ENCODE measurements around the gene ASAP2. TPM values are rescaled to one million over a fixed set of nuclear protein-coding genes. Genes with fewer than 3 reads are reported as not detected.

ASAP2 gene
- total RNA-seq, 2 donors from 2014 or later, result 58.1 to 61.7 TPM

DNA sequence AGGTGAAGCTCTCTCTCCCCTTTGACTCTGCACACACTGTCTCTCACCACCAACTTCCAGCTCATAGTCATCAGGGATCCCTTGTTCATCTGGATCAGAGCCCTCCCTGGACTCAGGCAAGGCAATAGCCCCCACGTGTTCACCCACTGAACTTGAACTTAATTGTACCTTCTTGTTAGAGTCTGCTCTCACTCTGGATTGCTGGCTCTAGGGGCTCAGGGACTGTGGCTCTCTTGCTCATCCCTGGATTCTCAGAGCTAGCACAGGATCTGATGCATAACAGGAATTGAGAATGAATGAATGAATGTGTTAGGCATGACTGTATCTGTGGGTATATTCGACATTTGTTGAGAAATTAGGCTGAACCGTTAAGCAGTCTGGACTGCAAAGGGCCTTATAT is 16.7 kb upstream of the ASAP2 start:
- Histone ChIP-seq H3K27me3 (no peaks in the 10 kb centered on the region), H3K4me1 (no peaks in the 10 kb centered on the region), H3K9me3 (no peaks in the 10 kb centered on the region), H3K27ac (no peak overlapping the region), H3K4me3 (no peak overlapping the region), H3K36me3 (no peaks in the 10 kb centered on the region), H3K9ac (ENCODE audit: low read depth in 2 of 2, low read length in 2 of 2) (no peak overlapping the region)
- DNase-seq, result no peak
- intact Hi-C loops (cut with DNase I), result no loop called here
- TF ChIP-seq, protein P1, sequence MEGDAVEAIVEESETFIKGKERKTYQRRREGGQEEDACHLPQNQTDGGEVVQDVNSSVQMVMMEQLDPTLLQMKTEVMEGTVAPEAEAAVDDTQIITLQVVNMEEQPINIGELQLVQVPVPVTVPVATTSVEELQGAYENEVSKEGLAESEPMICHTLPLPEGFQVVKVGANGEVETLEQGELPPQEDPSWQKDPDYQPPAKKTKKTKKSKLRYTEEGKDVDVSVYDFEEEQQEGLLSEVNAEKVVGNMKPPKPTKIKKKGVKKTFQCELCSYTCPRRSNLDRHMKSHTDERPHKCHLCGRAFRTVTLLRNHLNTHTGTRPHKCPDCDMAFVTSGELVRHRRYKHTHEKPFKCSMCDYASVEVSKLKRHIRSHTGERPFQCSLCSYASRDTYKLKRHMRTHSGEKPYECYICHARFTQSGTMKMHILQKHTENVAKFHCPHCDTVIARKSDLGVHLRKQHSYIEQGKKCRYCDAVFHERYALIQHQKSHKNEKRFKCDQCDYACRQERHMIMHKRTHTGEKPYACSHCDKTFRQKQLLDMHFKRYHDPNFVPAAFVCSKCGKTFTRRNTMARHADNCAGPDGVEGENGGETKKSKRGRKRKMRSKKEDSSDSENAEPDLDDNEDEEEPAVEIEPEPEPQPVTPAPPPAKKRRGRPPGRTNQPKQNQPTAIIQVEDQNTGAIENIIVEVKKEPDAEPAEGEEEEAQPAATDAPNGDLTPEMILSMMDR (IDR thresholded peaks at IDR 0.05), result no peak

DNA sequence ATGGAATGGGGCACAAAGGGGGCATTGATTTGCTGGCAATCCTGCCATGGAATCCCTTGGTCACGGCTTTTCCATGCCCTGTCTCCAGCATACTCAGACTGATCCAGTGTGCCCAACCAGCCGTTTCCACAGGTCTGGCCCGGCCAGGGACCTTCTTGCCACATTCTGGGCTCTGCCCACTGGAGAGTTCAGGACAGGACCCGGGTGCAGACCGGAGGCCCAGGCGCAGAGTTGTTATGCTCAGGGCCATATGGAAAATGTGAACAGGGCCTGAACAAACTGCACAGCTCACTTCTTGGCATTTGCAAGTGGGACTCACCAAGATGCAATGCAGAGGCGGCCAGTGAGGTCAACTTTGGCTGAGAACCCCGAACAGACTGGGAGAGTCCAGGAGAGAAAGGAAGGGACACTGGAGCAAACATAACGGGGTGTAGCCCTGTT is 15.6 kb upstream of the ASAP2 start:
- no peak for DNase-seq
- H3K9ac ChIP-seq (ENCODE audit: low read depth in 2 of 2, low read length in 2 of 2), result no peak overlapping the region
- H3K36me3 ChIP-seq, result no peaks in the 10 kb centered on the region
- intact Hi-C loops (cut with DNase I), result no loop called here
- no peaks in the 10 kb centered on the region for H3K9me3 ChIP-seq
- H3K27me3 ChIP-seq, result no peaks in the 10 kb centered on the region
- no peak overlapping the region for H3K27ac ChIP-seq
- H3K4me1 ChIP-seq, result no peaks in the 10 kb centered on the region
- TF ChIP-seq, protein P1 (IDR thresholded peaks at IDR 0.05), result no peak
- H3K4me3 ChIP-seq, result no peak overlapping the region

DNA sequence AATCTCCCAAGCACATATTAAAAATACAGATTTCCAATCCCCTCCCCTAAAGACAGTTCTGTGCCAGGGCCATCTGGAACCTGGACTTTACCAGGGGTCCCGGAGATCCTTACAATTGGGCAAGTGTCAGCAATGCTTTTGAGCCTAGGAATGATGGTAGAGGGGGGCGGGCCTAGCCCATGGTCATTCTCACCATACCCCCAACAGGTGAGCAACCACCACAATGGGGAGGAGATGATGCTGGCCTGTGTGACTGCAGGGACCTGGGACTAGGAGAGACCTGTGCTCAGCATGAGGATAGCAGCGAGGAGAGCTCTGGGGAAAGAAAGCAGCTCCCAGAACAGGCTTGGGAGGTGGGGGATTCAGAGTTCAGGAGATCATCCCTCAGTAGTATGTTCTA is 13.9 kb upstream of the ASAP2 start:
- no peaks in the 10 kb centered on the region for H3K4me1 ChIP-seq
- no peaks in the 10 kb centered on the region for H3K36me3 ChIP-seq
- no peaks in the 10 kb centered on the region for H3K9me3 ChIP-seq
- H3K4me3 ChIP-seq, result no peak overlapping the region
- no peak for DNase-seq
- H3K9ac ChIP-seq (ENCODE audit: low read depth in 2 of 2, low read length in 2 of 2), result no peak overlapping the region
- TF ChIP-seq, protein P1 (IDR thresholded peaks at IDR 0.05), result no peak
- no peak overlapping the region for H3K27ac ChIP-seq
- H3K27me3 ChIP-seq, result no peaks in the 10 kb centered on the region
- intact Hi-C loops (cut with DNase I), result no loop called here

DNA sequence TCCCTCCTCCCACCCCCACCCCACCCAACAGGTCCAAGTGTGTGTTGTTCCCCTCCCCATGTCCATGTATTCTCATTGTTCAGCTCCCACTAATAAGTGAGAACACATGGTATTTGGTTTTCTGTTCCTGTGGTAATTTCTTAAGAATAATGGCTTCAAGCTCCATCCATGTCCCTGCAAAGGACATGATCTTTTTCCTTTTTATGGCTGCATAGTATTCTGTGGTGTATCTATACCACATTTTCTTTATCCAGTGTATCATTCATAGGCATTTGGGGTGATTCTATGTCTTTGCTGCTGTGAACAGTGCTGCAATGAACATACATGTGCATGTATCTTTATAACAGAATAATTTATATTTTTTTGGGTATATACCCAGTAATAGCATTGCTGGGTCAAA is 12.3 kb upstream of the ASAP2 start:
- no peaks in the 10 kb centered on the region for H3K9me3 ChIP-seq
- TF ChIP-seq, protein P1 (IDR thresholded peaks at IDR 0.05), result no peak
- intact Hi-C loops (cut with DNase I), result no loop called here
- no peak overlapping the region for H3K9ac ChIP-seq (ENCODE audit: low read depth in 2 of 2, low read length in 2 of 2)
- no peaks in the 10 kb centered on the region for H3K36me3 ChIP-seq
- H3K27ac ChIP-seq, result no peak overlapping the region
- no peak for DNase-seq
- H3K27me3 ChIP-seq, result no peaks in the 10 kb centered on the region
- no peak overlapping the region for H3K4me3 ChIP-seq
- no peaks in the 10 kb centered on the region for H3K4me1 ChIP-seq

DNA sequence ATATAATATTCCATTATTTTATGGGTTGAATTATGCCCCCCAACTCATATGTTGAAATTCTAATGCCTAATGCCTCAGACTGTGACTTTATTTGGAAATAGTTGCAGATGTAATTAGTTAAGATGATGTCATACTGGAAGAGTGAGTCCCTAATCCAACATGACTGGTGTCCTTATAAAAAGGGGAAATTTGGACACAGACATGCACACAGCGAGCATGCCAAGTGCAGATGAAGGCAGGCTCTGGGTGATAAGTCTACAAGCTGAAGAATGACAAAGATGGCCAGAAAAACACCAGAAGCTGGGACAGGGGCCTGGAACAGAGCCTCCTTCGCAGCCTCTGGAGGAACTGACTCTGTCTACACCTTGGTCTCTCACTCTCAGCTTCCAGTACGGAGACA is 10.0 kb upstream of the ASAP2 start:
- Histone ChIP-seq H3K9me3 (no peaks in the 10 kb centered on the region), H3K27ac (no peak overlapping the region), H3K9ac (ENCODE audit: low read depth in 2 of 2, low read length in 2 of 2) (no peak overlapping the region), H3K36me3 (no peaks in the 10 kb centered on the region), H3K4me3 (no peak overlapping the region), H3K27me3 (no peaks in the 10 kb centered on the region), H3K4me1 (no peaks in the 10 kb centered on the region)
- no peak for DNase-seq
- intact Hi-C loops (cut with DNase I), result no loop called here
- TF ChIP-seq, protein P1 (IDR thresholded peaks at IDR 0.05), result no peak

DNA sequence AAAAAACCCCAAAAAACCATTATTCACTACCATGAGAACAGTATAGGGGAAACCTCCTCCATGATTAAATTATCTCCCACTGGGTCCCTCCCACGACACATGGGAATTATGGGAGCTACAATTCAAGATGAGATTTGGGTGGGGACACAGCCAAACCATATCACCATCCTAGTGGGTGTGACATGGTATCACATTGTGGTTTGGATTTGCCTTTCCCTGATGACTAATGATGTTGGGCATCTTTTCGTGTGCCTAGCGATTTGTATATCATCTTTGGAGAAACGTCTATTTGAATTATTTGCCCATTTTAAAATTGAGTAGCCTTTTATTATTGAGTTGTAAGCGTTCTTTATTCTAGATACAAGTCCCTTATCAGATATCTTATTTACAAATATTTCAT is 8.7 kb upstream of the ASAP2 start:
- Histone ChIP-seq H3K4me3 (no peak overlapping the region), H3K4me1 (no peaks in the 10 kb centered on the region), H3K27ac (no peak overlapping the region), H3K9me3 (no peaks in the 10 kb centered on the region), H3K9ac (ENCODE audit: low read depth in 2 of 2, low read length in 2 of 2) (no peak overlapping the region), H3K36me3 (no peaks in the 10 kb centered on the region), H3K27me3 (no peaks in the 10 kb centered on the region)
- no peak for DNase-seq
- intact Hi-C loops (cut with DNase I), result no loop called here
- TF ChIP-seq, protein P1 (IDR thresholded peaks at IDR 0.05), result no peak

Data from colonic mucosa (tissue), 4 donors.